IMR-90 (cell line): ENCODE data around the gene C18orf32. TPM values are rescaled to one million over a fixed set of nuclear protein-coding genes. Genes with fewer than 3 reads are reported as not detected.

Source experiments
- ATAC-seq: fragments of 200-7000 bp; cut with Tn5 transposase; 2 replicates; pipeline ENCODE4 v1.9.1; 2020; ENCODE audit warnings: low read depth, mild to moderate bottlenecking, moderate library complexity
- BruUV-seq: library from RNA; stranded (reverse); fragments of 400-500 nt; replicated peaks from 2 replicates; lab custom pipeline; 2021; lab: Mats Ljungman, UMichigan
- CTCF ChIA-PET: fragments of 300-600 bp; formaldehyde crosslinking; extraction: SDS; loops from one replicate; lab custom pipeline; 2021; ENCODE audit warnings: antibody characterized with exemption; lab: Yijun Ruan, JAX
- POLR2A ChIA-PET: fragments of 300-600 bp; sonication (Branson Sonifier 250); formaldehyde crosslinking; loops from one replicate; lab custom pipeline; 2022; ENCODE audit warnings: antibody characterized with exemption; ENCODE audit not compliant: unreplicated experiment; lab: Charles Lee
- DNase-seq: peaks from one replicate; pipeline ENCODE4 v3.0.0; 2013
- H2AFZ ChIP-seq: replicated peaks from 2 replicates; pipeline ENCODE3; 2013; ENCODE audit warnings: low read length, mild to moderate bottlenecking; ENCODE audit not compliant: poor library complexity
- H2AK5ac ChIP-seq: 2 replicates; pipeline ENCODE4 v1.6.1; 2013; ENCODE audit warnings: low read depth, low read length, inconsistent platforms
- H2AK9ac ChIP-seq: replicated peaks from 2 replicates; pipeline ENCODE3; 2013; ENCODE audit warnings: mild to moderate bottlenecking, low read depth, low read length, moderate library complexity; ENCODE audit not compliant: poor library complexity
- H2BK120ac ChIP-seq: 2 replicates; pipeline ENCODE4 v1.6.1; 2013; ENCODE audit warnings: low read depth, low read length, inconsistent platforms
- H2BK15ac ChIP-seq: 3 replicates; pipeline ENCODE4 v1.6.1; 2013; ENCODE audit warnings: low read depth, low read length, inconsistent platforms
- H2BK20ac ChIP-seq: 2 replicates; pipeline ENCODE4 v1.6.1; 2013; ENCODE audit warnings: low read depth, mild to moderate bottlenecking, inconsistent platforms, low read length, moderate library complexity
- H2BK5ac ChIP-seq: 2 replicates; pipeline ENCODE4 v1.6.1; 2013; ENCODE audit warnings: mild to moderate bottlenecking, low read depth, low read length, inconsistent platforms; ENCODE audit not compliant: poor library complexity, severe bottlenecking
- H3K14ac ChIP-seq: replicated peaks from 2 replicates; pipeline ENCODE4 v1.6.1; 2013; ENCODE audit warnings: low read depth, low read length, inconsistent platforms
- H3K18ac ChIP-seq: 2 replicates; pipeline ENCODE4 v1.6.1; 2013; ENCODE audit warnings: low read depth, low read length, control low read depth
- H3K23ac ChIP-seq: 2 replicates; pipeline ENCODE4 v1.6.1; 2013; ENCODE audit warnings: low read depth, low read length, inconsistent platforms
- H3K27ac ChIP-seq: 2 replicates; pipeline ENCODE4 v1.5.1; 2013; ENCODE audit warnings: mild to moderate bottlenecking, control low read depth, low read length; ENCODE audit not compliant: insufficient read depth
- H3K27me3 ChIP-seq: 2 replicates; pipeline ENCODE4 v1.6.1; 2013; ENCODE audit warnings: low read length; ENCODE audit not compliant: control insufficient read depth, insufficient read depth
- H3K36me3 ChIP-seq: 2 replicates; pipeline ENCODE4 v1.6.1; 2013; ENCODE audit warnings: low read length, mixed read lengths; ENCODE audit not compliant: control insufficient read depth, insufficient read depth
- H3K4ac ChIP-seq: 2 replicates; pipeline ENCODE4 v1.6.1; 2013; ENCODE audit warnings: low read depth, low read length, inconsistent platforms
- H3K4me1 ChIP-seq: 2 replicates; pipeline ENCODE4 v1.6.1; 2013; ENCODE audit warnings: low read length, mixed read lengths; ENCODE audit not compliant: control insufficient read depth, insufficient read depth
- H3K4me2 ChIP-seq: 2 replicates; pipeline ENCODE4 v1.6.1; 2013; ENCODE audit warnings: low read depth, mild to moderate bottlenecking, control low read depth, low read length, moderate library complexity
- H3K4me3 ChIP-seq: 2 replicates; pipeline ENCODE4 v1.5.1; 2013; ENCODE audit warnings: low read depth, mild to moderate bottlenecking, control low read depth, low read length, moderate library complexity; ENCODE audit not compliant: insufficient read depth
- H3K56ac ChIP-seq: 2 replicates; pipeline ENCODE4 v1.6.1; 2013; ENCODE audit warnings: low read length, inconsistent platforms; ENCODE audit not compliant: insufficient read depth; ENCODE audit errors: extremely low read depth
- H3K79me1 ChIP-seq, 2 experiments: 2 replicates each; pipeline ENCODE4 v1.6.1; 2013; ENCODE audit warnings: low read length in 2 of 2, inconsistent platforms in 1 of 2, low read depth in 1 of 2
- H3K9ac ChIP-seq: 2 replicates; pipeline ENCODE4 v1.6.1; 2013; ENCODE audit warnings: low read depth, low read length, control low read depth
- H3K9me1 ChIP-seq: 2 replicates; pipeline ENCODE4 v1.6.1; 2013; ENCODE audit warnings: low read length, inconsistent platforms; ENCODE audit not compliant: insufficient read depth
- H3K9me3 ChIP-seq: 2 replicates; pipeline ENCODE4 v1.6.1; 2013; ENCODE audit warnings: low read length; ENCODE audit not compliant: control insufficient read depth, insufficient read depth
- H4K20me1 ChIP-seq: 2 replicates; pipeline ENCODE4 v1.6.1; 2013; ENCODE audit warnings: low read length, inconsistent platforms; ENCODE audit not compliant: insufficient read depth
- H4K5ac ChIP-seq: 2 replicates; pipeline ENCODE4 v1.6.1; 2013; ENCODE audit warnings: mild to moderate bottlenecking, low read depth, low read length, control low read depth
- H4K8ac ChIP-seq, 2 experiments: 2 replicates each; pipeline ENCODE4 v1.6.1; 2013; ENCODE audit warnings: low read depth in 2 of 2, low read length in 2 of 2, control low read depth in 1 of 2, inconsistent platforms in 1 of 2
- H4K91ac ChIP-seq: 2 replicates; pipeline ENCODE4 v1.6.1; 2013; ENCODE audit warnings: low read depth, low read length, inconsistent platforms; ENCODE audit not compliant: insufficient read depth
- BHLHE40 ChIP-seq: fragments of 150-350 bp; IDR thresholded peaks from 2 replicates; pipeline ENCODE4 v1.6.1; 2016; ENCODE audit warnings: mild to moderate bottlenecking, low read depth, low read length
- CHD1 ChIP-seq: IDR thresholded peaks from 2 replicates; pipeline ENCODE4 v1.6.1; 2012; ENCODE audit warnings: low read depth, low read length, improper control_type of control experiment
- CTCF ChIP-seq: conservative IDR thresholded peaks from 2 replicates; pipeline ENCODE4 v1.5.1; 2012; ENCODE audit warnings: mild to moderate bottlenecking, low read depth, low read length, improper control_type of control experiment
- ELK1 ChIP-seq: fragments of 150-350 bp; IDR thresholded peaks from 2 replicates; pipeline ENCODE4 v1.6.1; 2016; ENCODE audit warnings: low read depth, mild to moderate bottlenecking, low read length, moderate library complexity, borderline replicate concordance
- FOS ChIP-seq: fragments of 150-350 bp; IDR thresholded peaks from 2 replicates; pipeline ENCODE4 v1.6.1; 2016; ENCODE audit warnings: low read depth, low read length
- MAFK ChIP-seq: IDR thresholded peaks from 2 replicates; pipeline ENCODE4 v1.6.1; 2012; ENCODE audit warnings: low read depth, low read length, improper control_type of control experiment
- MAZ ChIP-seq: IDR thresholded peaks from 2 replicates; pipeline ENCODE4 v1.6.1; 2012; ENCODE audit warnings: low read depth, mild to moderate bottlenecking, low read length, improper control_type of control experiment, moderate library complexity, borderline replicate concordance
- MXI1 ChIP-seq: IDR thresholded peaks from 2 replicates; pipeline ENCODE4 v1.6.1; 2012; ENCODE audit warnings: low read depth, mild to moderate bottlenecking, low read length, moderate library complexity, borderline replicate concordance
- NFE2L2 ChIP-seq: fragments of 150-350 bp; IDR thresholded peaks from 2 replicates; pipeline ENCODE4 v1.6.1; 2016; ENCODE audit warnings: low read depth, mild to moderate bottlenecking, low read length
- RAD21 ChIP-seq: IDR thresholded peaks from 2 replicates; pipeline ENCODE4 v1.6.1; 2012; ENCODE audit warnings: low read length, improper control_type of control experiment
- RCOR1 ChIP-seq: IDR thresholded peaks from 2 replicates; pipeline ENCODE4 v1.6.1; 2012; ENCODE audit warnings: mild to moderate bottlenecking, low read length, improper control_type of control experiment; ENCODE audit not compliant: insufficient replicate concordance
- RFX5 ChIP-seq: IDR thresholded peaks from 2 replicates; pipeline ENCODE4 v1.8.0; 2012; ENCODE audit warnings: low read depth, mild to moderate bottlenecking, low read length, moderate library complexity
- SMC3 ChIP-seq: fragments of 150-350 bp; IDR thresholded peaks from 2 replicates; pipeline ENCODE4 v1.6.1; 2016; ENCODE audit warnings: low read depth, mild to moderate bottlenecking, antibody characterized with exemption, low read length, moderate library complexity
- USF2 ChIP-seq: fragments of 150-350 bp; IDR thresholded peaks from 2 replicates; pipeline ENCODE4 v1.6.1; 2017; ENCODE audit warnings: mild to moderate bottlenecking, antibody characterized with exemption, low read length, low read depth
- WGBS, 2 experiments: methylation state at CpG; one replicate each; pipeline versions ENCODE4 v1.1.5 to v1.1.7; 2013; ENCODE audit warnings: missing lambda C conversion rate in 2 of 2; ENCODE audit not compliant: insufficient read length in 1 of 2; ENCODE audit errors: extremely low coverage in 2 of 2; 5-methylcytosine and 5-hydroxymethylcytosine counted together
- dilution Hi-C: fragments of 300-500 bp; cut with HindIII; formaldehyde crosslinking; loops from one replicate; pipeline ENCODE4 v1.14.3; 2018; ENCODE audit warnings: low sequenced_read_pairs; ENCODE audit not compliant: unreplicated experiment
- in situ Hi-C: fragments of 300-500 bp; cut with MboI; formaldehyde crosslinking; loops from 3 replicates; pipeline ENCODE4 v1.14.3; 2019; ENCODE audit warnings: low sequenced_read_pairs, inconsistent platforms, mixed read lengths
- intact Hi-C: fragments of 100-400 bp; cut with micrococcal nuclease; formaldehyde crosslinking; loops from 2 replicates; pipeline ENCODE4 v1.10.0; 2022
- polyA plus RNA-seq, 3 experiments: library from polyadenylated mRNA; depleted of rRNA; stranded (reverse); fragments of >200 nt; gene quantifications; 2 replicates each; pipeline ENCODE4 v1.2.3, GENCODE V29; 2012; ENCODE audit warnings: low replicate concordance in 1 of 3
- total RNA-seq: library from RNA; depleted of rRNA; stranded (reverse); fragments of >200 nt; gene quantifications from 2 replicates; pipeline ENCODE4 v1.2.3, GENCODE V29; 2012

The C18orf32 gene
- total and polyA plus RNA-seq, 2 of the 4 experiments (the other 2 are of a cell fraction), result 3.6 to 21.4 TPM

DNA sequence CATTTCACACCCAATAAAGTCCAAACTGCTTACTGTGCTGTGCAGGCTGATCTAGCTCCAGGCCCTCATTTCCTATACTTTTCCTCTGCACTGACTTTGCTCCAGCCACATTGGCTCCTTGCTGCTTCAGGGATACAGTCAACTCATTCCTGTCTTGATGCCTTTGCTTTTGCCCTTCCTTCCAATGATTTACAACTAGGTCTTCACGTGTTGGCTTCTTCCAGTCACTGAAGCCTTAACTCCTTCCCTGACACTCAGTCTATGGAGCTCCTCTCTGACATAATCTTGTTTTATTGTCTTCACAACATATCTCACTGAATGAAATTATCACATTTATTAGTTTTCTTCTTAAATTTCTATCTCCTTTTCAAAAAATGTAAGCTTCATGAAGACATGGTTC, 16.9 kb upstream of the C18orf32 start:
- no peak for ATAC-seq
- dilution Hi-C loops (no loop called here), in situ Hi-C loops (loop anchor here (25.0 kb wide), 1 partner anchor 683 kb away; the partner anchor contains the start of gene MYO5B)

More for the DNA sequence above, 16.9 kb upstream of the C18orf32 start:
- H2AK9ac ChIP-seq, result no peak overlapping the region
- no peak overlapping the region for H3K4me2 ChIP-seq
- no peak overlapping the region for H2AK5ac ChIP-seq
- no peak overlapping the region; the same call in 1 of the 2 replicates for H3K14ac ChIP-seq
- no peak for DNase-seq
- no peak overlapping the region for H4K91ac ChIP-seq
- H3K27me3 ChIP-seq, result peaks cover 19% of the 10 kb centered on the region
- no peak overlapping the region for H3K18ac ChIP-seq
- no peak overlapping the region for H2BK20ac ChIP-seq
- no TSS peak for BruUV-seq
- H3K4ac ChIP-seq, result no peak overlapping the region
- H3K23ac ChIP-seq, result 0 out of 2 replicates have a peak overlapping the region, but pooled peaks have one; percentile 9
- TF ChIP-seq NFE2L2 (no peak), CHD1 (no peak), BHLHE40 (no peak), RCOR1 (no peak), RAD21 (no peak), FOS (no peak), SMC3 (no peak), MXI1 (no peak), CTCF (no peak), RFX5 (no peak), MAFK (no peak), MAZ (no peak), ELK1 (no peak), USF2 (no peak)
- no peak overlapping the region for H2BK15ac ChIP-seq
- H4K8ac ChIP-seq, result no peak overlapping the region
- H3K4me3 ChIP-seq, result no peak overlapping the region
- peaks cover 1% of the 10 kb centered on the region; the same call in 1 of the 2 replicates for H3K4me1 ChIP-seq
- H2BK120ac ChIP-seq, result no peak overlapping the region
- no peak overlapping the region for H3K56ac ChIP-seq
- H3K9ac ChIP-seq, result no peak overlapping the region
- H2AFZ ChIP-seq, result no peak overlapping the region
- no peak overlapping the region for H2BK5ac ChIP-seq
- 0% methylated on average over 1 of the region's 1 CpG; no CpG with 5 or more reads in 1 of the 2 experiments for WGBS, 2 experiments
- intact Hi-C loops, result no loop called here
- POLR2A ChIA-PET, result no interaction called here
- no peaks in the 10 kb centered on the region for H3K79me1 ChIP-seq
- CTCF ChIA-PET, result interaction anchor here (0.6 to 2.2 kb wide), 2 partner anchors 354 to 427 kb away, joined by 4 to 5 read pairs; no protein-coding TSS in a partner anchor
- no peaks in the 10 kb centered on the region for H3K9me3 ChIP-seq
- H4K20me1 ChIP-seq, result no peaks in the 10 kb centered on the region
- no peaks in the 10 kb centered on the region for H3K36me3 ChIP-seq
- no peaks in the 10 kb centered on the region for H3K9me1 ChIP-seq
- no peak overlapping the region for H4K5ac ChIP-seq
- no peak overlapping the region for H3K27ac ChIP-seq
